ENCODE data around the gene PLEKHJ1.
A peak's percentile ranks its signal among the peaks of the same experiment; 100 is the strongest.

PLEKHJ1 gene

GRCh38 chr19:2226840-2227360 lies 9.2 kb downstream of the PLEKHJ1 start:
- no peak for DNase-seq
- intact Hi-C loops (cut with DNase I): no loop called here

- no peak for DNase-seq
- intact Hi-C loops (cut with DNase I): no loop called here
Observed at GRCh38 chr19:2226051-2226839, 9.9 kb downstream of the PLEKHJ1 start.

GRCh38 chr19:2225415-2226050 lies 10.6 kb downstream of the PLEKHJ1 start:
- intact Hi-C loops (cut with DNase I): no loop called here
- no peak for DNase-seq

GRCh38 chr19:2224754-2225349 lies 11.3 kb downstream of the PLEKHJ1 start:
- no peak for DNase-seq
- intact Hi-C loops (cut with DNase I): no loop called here

- intact Hi-C loops (cut with DNase I): no loop called here
- DNase-seq: no peak
Observed at GRCh38 chr19:2223959-2224358, 12.2 kb downstream of the PLEKHJ1 start.

GRCh38 chr19:2223391-2223790 lies 12.7 kb downstream of the PLEKHJ1 start:
- intact Hi-C loops (cut with DNase I): no loop called here
- no peak for DNase-seq

GRCh38 chr19:2221918-2222317 lies 14.2 kb downstream of the PLEKHJ1 start:
- intact Hi-C loops (cut with DNase I): no loop called here
- no peak for DNase-seq

GRCh38 chr19:2221250-2221831 lies 14.8 kb downstream of the PLEKHJ1 start:
- no peak for DNase-seq
- intact Hi-C loops (cut with DNase I): no loop called here

- DNase-seq: no peak
- intact Hi-C loops (cut with DNase I): no loop called here
Observed at GRCh38 chr19:2219726-2220125, 16.4 kb downstream of the PLEKHJ1 start.

GRCh38 chr19:2217591-2217990 lies 18.5 kb downstream of the PLEKHJ1 start:
- DNase-seq: no peak
- intact Hi-C loops (cut with DNase I): no loop called here

GRCh38 chr19:2216361-2217225 lies 19.5 kb downstream of the PLEKHJ1 start:
- intact Hi-C loops (cut with DNase I): no loop called here

GRCh38 chr19:2215281-2215751 lies 20.8 kb downstream of the PLEKHJ1 start:
- intact Hi-C loops (cut with DNase I): no loop called here
- no peak for DNase-seq

More at GRCh38 chr19:2216361-2217225, 19.5 kb downstream of the PLEKHJ1 start:
- no peak for DNase-seq

- intact Hi-C loops (cut with DNase I): no loop called here
- DNase-seq: no peak
Observed at GRCh38 chr19:2214251-2214650, 21.9 kb downstream of the PLEKHJ1 start.

- DNase-seq: peak in 4 of 10 donors; percentile 17 to 91 (median 36)
- intact Hi-C loops (cut with DNase I): no loop called here
Observed at GRCh38 chr19:2213799-2214198, 22.3 kb downstream of the PLEKHJ1 start.

- no peak for DNase-seq
- intact Hi-C loops (cut with DNase I): no loop called here
Observed at GRCh38 chr19:2212861-2213711, 23.0 kb downstream of the PLEKHJ1 start.

GRCh38 chr19:2210987-2211740 lies 25.0 kb downstream of the PLEKHJ1 start:
- no peak for DNase-seq
- intact Hi-C loops (cut with DNase I): no loop called here

- intact Hi-C loops (cut with DNase I): no loop called here
- DNase-seq: no peak
Observed at GRCh38 chr19:2210206-2210605, 25.9 kb downstream of the PLEKHJ1 start.

GRCh38 chr19:2209408-2209807 lies 26.7 kb downstream of the PLEKHJ1 start:
- intact Hi-C loops (cut with DNase I): no loop called here
- no peak for DNase-seq
